GM12865 (cell line): Measurements from ENCODE around the gene HRH1.
A peak's percentile ranks its signal among the peaks of the same experiment; 100 is the strongest.

Source experiments
- DNase-seq: peaks from one replicate; pipeline ENCODE4 v3.0.0; 2010; ENCODE audit warnings: low read depth
- H3K4me3 ChIP-seq: 2 replicates; pipeline ENCODE4 v1.5.1; 2011; ENCODE audit warnings: mild to moderate bottlenecking, low read depth, low read length, control low read depth
- TF ChIP-seq, protein P1 (sequence below): IDR thresholded peaks from 2 replicates; pipeline ENCODE4 v1.5.1; 2011; ENCODE audit warnings: low read length, control low read depth, low read depth, inconsistent platforms; ENCODE audit not compliant: insufficient read depth; ENCODE audit errors: missing control alignments

Gene HRH1

DNA sequence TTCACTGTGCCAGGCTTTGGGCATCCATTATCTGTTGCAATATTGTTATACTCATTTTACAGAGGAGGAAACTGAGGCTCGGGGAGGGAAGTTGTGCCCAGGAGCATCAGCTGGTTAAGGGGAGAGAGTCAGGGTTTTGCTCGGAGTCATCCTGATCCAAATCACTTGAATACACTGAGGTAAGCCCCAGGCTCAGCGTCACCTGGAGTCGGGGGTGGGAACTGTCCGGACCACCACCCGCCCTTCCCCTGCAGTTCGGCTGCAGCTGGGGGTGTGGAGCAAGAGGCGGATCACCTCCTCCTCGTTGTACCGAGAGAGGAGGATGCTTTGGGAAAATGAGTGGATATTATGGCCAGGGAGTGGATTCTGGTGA lies 646 bp downstream of the HRH1 start:
- TF ChIP-seq, protein P1, sequence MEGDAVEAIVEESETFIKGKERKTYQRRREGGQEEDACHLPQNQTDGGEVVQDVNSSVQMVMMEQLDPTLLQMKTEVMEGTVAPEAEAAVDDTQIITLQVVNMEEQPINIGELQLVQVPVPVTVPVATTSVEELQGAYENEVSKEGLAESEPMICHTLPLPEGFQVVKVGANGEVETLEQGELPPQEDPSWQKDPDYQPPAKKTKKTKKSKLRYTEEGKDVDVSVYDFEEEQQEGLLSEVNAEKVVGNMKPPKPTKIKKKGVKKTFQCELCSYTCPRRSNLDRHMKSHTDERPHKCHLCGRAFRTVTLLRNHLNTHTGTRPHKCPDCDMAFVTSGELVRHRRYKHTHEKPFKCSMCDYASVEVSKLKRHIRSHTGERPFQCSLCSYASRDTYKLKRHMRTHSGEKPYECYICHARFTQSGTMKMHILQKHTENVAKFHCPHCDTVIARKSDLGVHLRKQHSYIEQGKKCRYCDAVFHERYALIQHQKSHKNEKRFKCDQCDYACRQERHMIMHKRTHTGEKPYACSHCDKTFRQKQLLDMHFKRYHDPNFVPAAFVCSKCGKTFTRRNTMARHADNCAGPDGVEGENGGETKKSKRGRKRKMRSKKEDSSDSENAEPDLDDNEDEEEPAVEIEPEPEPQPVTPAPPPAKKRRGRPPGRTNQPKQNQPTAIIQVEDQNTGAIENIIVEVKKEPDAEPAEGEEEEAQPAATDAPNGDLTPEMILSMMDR, result no peak
- no peak overlapping the region for H3K4me3 ChIP-seq
- DNase-seq, result no peak

DNA sequence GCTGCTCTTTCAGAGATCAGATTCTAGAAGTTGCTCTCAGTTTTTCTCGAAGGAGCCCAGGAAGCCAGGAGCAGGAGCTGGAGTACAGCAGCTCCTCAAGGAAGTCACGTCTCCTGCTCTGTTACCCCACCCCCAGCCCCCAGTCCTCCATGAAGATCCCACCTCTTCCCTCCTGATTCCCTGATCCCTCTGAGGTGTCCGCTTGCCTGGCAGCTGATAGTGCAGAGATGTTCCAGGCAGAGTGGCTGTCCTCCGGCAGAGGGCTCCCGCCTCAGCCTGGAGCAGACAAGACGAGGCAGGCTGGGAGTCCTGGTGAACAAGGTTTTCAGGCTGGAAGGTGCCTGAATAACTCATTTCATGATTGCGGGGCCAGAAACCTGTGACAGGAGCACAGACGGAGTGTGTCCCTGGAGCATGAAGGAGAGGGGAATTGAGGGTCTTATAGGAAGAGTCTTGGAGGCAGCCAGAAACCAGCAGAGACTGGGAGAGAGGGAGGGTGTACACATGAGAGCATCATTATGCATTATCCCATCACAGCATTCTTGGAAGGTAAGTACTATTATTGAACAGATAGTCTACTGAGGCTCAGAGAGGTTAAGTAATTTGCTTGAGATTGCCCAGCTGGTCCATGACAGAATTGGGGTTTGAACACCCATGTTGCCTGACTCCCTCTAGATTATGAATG lies 1.2 kb downstream of the HRH1 start:
- TF ChIP-seq, protein P1, result peak; percentile 31
- DNase-seq, result peak; percentile 30
- no peak overlapping the region for H3K4me3 ChIP-seq

DNA sequence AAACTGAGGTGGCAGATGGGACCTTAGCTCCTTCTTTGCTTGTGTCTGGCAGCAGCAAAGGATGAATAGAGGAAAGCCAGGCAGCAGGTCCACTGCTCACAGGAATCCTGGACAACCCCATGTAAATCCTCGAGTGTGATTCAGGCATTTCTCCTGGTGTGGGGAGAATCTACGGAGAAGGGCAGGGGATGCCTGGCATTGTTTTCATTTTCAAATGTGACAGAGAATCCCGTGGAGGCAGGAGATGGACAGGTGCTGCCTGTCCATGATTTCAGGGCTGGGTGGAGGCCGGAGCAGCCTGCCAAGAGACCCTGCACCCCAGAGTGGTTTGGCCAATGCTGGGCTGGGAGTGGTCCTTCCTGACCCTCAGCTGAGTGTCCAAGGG lies 1.7 kb downstream of the HRH1 start:
- H3K4me3 ChIP-seq, result no peak overlapping the region
- TF ChIP-seq, protein P1, result no peak
- DNase-seq, result no peak

DNA sequence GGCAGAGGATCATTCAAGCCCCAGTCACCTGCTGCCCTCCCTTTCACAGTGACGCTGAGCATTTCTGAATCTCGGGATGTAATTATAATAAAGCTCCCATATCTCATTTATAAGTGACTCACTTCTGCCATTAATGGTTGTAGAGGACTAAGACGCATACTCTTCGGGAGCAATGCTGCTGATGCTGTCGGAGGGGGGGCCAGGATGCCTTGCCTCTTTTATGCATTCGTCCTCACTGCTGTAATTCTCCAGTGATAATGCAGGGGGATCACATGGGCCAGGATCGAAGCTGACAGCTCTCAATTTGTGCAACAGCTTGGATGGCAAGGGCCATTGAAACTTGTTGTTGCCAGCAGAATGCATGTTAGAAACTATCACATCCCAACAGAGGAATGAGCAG lies 3.1 kb downstream of the HRH1 start:
- DNase-seq, result no peak
- TF ChIP-seq, protein P1, result no peak
- H3K4me3 ChIP-seq, result no peak overlapping the region

DNA sequence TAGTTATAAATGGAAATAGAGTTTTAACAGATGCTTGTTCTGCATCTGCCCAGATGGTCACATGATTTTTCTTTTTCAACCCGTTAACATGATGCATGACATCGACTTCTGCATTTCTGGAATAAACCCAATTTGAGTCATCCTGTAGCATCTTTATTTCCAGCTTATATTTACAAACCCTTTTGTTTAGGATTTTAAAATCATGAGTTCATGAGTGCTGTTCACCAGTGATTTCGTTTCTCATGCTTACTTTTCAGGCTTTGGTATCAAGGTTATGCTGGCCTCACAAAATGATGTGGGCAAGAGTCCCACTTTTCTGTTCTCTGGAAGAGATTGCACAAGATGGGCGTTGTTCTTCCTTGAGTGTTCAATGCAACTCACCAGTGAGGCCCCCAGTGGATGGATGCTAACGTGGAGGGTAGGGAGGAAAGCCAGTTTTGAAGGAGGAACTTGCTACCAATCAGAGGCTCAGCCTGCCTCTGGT lies 5.2 kb downstream of the HRH1 start:
- TF ChIP-seq, protein P1, result no peak
- H3K4me3 ChIP-seq, result no peak overlapping the region
- DNase-seq, result no peak

DNA sequence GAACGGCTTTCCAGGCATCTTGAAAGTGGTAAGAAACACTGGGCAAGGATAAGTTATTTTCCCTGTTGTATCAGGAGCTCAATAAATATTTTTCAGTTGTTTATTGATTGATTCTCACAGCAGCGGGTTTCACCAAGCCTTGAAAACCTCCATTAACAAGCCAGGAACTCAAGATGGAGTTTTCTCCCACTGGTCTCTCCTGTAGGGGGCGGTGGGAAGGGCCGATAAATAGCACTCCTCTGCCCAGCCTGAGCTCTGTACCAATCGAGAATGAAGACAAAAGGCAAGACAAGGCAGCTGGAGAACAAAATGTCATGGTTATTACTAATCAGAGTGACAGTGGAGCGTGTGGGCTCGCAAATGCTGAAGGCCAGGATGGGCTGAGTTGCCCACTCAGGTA lies 7.4 kb downstream of the HRH1 start:
- no peak overlapping the region for H3K4me3 ChIP-seq
- DNase-seq, result no peak
- TF ChIP-seq, protein P1, result no peak

DNA sequence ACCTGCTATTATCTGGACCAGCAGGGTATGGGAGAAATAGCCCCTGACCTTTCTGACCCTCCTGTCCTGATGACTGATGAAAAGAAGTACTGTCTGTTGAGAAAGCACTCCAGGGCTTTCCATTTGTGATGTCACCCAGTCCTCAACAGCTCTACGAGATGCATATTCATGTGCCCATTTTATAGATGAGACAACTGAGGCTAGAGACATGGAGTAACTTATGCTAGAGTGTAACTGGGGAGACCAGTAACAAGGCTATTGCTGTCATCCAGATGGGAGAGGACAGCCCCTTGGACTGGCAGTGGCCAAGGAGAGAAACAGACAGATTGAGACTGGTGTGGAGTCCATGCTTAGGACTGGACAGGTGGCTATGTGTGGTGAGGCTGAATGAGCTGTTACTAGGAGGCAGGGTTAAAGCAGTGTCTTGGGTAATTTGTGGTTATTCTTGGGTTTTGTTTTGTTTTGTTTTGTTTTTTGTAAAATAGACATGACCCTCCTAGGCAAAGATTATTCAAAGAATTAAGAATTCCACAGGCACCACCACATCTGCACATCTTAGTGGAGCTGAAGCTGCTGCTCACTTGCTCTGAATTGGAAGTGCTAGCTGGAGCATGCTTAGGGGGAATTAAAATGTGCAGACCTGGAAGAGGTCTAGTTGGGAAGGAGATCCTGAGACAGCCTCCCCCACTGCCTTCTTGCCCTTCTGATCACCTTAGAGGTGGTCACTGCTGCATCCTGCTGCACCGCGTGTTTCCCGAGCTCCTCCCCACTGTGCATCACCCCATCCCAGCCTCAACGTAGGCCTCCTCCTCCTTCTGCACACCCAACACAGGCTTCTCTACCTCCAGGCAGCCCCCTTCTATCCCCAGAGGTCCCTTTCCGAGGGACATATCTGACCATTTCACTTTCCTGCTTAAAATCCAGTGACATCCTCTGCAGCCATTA lies 8.4 kb downstream of the HRH1 start:
- no peak for DNase-seq
- no peak overlapping the region for H3K4me3 ChIP-seq
- TF ChIP-seq, protein P1, result no peak
